NCI-H2171 treated with DMSO at 0.1 percent for 48 hours (cell line): ENCODE measurements around the gene CIB1.

Experiments
- DNase-seq: peaks from one replicate; lab custom pipeline; 2025; lab: John Stamatoyannopoulos, UW

CIB1 gene

GRCh38 chr15:90240856-90241255 lies 7.1 kb upstream of the CIB1 start:
- peak; percentile 81 for DNase-seq

DNA sequence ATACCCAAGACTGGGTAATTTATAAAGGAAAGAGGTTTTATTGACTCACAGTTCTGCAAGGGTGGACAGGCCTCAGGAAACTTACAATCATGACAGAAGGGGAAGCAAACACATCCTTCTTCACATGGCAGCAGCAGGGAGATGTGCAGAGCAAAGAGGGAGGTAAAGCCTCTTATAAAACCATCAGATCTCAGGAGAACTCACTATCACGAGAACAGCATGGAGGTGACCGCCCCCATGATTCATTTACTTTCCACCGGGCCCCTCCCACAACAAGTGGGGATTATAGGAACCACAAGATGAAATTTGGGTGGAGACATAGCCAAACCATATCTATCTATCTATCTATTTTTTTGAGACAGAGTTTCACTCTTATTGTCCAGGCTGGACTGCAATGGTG lies 5.6 kb upstream of the CIB1 start:
- no peak for DNase-seq

DNA sequence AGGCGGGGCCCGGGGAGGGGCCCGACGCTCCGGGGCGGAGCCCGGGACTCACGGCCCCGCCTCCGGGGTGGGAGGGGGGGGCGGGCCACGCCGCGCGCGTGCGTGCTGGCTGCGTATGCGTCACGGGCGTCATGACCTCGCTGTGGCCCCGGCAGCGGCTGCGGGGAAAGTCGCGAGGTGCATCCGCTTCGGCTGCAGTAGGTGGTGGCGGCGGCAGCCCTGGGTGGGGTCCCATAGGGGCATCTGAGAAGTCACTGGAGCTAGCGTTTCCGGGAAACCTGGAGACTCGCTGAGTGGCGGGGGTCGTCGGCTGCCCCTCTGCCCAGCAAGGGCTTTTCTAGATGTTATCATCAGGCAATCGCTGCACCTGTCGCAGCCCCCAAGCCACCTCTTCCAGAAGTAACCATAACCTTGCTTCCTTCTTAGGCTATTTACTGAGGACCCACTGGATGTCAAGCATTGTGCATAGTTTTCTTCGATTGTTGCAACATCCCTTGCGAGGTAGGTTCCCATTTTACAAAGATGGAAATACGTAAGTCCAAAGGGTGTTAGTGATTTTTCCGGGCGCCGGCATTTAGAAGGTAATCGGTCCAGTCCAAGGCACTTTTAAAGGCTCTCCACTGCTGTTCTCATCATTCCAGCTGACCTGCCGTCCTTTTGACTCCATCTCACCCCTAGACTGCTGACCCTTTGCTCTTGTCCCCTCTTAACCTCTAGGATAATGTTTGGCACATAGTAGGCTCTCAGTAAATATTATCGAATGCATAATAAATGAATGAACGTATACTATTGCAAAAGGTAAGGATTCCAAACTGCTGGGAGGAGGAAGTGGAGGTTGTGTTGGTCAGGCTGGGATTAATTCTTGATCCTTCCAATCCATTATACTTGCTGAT lies 601 bp upstream of the CIB1 start, which contains the start of gene GDPGP1:
Gene GDPGP1, plus strand, starts transcription at position 114 of the 893 bp plus-strand sequence. CDS start 6,700 bp downstream, outside the sequence.
- DNase-seq: no peak

DNA sequence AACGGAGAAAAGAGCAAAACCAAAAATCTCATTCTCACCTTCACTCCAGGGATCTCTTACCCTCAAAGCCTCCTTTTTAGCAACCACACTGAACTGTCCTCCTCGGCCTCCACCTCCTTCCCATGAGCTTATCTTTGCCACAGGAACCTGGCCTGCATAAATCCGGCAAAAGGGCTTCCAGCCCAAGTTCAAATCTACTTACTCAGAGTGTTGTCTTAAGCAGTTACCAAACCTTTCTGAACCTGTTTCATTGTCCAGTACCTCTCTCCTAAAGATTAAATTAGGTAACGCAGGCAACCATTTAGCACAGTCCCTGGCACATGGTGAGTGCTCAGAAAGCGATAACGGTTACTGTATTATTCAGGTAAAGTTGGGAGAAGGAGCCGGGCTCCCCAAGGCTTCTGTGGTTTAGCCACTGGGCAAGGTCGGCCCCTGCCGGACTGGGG lies 777 bp downstream of the CIB1 start:
- no peak for DNase-seq

DNA sequence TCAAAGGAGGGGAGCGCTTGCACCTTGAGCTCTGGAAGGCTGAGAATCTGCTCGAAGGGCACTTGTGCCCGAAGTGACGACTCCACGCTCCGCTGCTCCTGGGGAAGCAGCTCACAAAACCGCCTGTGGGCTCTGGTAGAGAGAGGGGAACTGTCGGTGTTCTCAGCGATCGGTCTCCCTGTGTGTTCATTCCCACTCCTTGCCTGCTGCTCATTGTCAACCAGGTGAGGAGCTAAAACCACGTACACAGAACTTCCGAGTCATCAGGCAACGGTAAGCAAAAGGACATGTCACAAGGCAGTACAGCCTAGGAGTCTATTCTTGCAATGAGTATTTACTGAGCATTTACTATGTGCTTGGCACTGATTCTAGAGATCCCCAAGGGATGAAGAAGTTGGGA lies 1.5 kb downstream of the CIB1 start:
- DNase-seq: no peak

DNA sequence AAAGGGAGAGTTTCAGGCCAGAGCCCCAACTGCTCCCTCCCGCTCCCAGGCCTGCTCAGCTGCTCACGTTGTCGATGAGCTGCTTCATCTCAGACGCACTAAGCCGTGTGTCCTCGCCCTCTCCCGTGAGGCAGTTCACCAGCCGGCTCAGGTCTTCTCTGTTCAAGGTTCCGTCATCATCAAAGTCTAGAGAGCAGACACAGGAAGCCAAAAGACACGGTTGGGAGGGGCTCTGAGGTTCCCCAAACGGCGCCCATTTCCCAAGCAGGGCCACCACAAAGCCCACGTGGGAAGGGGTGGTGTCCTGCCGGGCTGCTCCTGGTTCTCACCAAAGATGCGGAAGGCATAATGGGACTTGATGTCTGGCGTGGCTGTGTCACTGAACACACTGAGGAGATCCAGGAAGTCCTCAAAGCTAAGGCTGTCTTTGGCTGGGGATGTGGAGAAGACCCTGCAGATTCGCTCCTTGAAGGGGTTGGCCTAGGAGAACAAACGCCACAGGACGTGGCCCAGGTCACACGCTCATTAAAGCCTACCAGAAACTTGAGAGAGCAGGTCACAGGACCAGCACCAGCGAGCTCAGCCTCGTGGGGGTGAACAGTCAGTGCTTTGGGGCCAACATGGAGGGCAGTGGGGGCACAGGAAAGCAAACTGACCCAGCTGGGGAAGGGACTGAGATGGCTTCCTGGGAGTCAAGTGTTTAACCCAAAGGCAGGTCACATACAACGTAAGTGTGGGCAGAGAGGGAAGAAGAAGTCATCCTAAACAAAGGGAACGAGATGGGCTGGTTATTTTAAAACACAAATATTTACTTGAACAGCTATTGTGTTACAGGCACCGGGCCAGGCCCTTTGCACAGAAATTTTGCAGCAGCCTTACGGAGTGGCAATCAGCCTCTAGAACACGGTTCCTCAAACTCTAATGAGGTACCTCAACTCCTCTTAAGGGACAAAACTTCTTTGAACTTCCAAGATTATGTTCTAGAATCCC lies 2.4 kb downstream of the CIB1 start:
- no peak for DNase-seq

GRCh38 chr15:90230610-90231009 lies 3.1 kb downstream of the CIB1 start:
- DNase-seq: no peak

- DNase-seq: no peak
Measured at GRCh38 chr15:90230071-90230494, 3.7 kb downstream of the CIB1 start.

GRCh38 chr15:90228960-90229359 lies 4.8 kb downstream of the CIB1 start:
- no peak for DNase-seq

DNA sequence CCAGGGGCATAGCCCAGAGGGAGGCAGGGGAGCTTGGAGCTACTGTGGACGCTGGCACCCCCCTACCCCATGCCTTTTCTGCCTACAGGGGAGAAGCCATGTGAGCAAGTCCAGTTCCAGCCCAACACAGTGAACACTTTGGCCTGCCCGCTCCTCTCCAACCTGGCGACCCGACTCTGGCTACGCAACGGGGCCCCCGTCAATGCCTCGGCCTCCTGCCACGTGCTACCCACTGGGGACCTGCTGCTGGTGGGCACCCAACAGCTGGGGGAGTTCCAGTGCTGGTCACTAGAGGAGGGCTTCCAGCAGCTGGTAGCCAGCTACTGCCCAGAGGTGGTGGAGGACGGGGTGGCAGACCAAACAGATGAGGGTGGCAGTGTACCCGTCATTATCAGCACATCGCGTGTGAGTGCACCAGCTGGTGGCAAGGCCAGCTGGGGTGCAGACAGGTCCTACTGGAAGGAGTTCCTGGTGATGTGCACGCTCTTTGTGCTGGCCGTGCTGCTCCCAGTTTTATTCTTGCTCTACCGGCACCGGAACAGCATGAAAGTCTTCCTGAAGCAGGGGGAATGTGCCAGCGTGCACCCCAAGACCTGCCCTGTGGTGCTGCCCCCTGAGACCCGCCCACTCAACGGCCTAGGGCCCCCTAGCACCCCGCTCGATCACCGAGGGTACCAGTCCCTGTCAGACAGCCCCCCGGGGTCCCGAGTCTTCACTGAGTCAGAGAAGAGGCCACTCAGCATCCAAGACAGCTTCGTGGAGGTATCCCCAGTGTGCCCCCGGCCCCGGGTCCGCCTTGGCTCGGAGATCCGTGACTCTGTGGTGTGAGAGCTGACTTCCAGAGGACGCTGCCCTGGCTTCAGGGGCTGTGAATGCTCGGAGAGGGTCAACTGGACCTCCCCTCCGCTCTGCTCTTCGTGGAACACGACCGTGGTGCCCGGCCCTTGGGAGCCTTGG lies 5.6 kb downstream of the CIB1 start:
- no peak for DNase-seq

DNA sequence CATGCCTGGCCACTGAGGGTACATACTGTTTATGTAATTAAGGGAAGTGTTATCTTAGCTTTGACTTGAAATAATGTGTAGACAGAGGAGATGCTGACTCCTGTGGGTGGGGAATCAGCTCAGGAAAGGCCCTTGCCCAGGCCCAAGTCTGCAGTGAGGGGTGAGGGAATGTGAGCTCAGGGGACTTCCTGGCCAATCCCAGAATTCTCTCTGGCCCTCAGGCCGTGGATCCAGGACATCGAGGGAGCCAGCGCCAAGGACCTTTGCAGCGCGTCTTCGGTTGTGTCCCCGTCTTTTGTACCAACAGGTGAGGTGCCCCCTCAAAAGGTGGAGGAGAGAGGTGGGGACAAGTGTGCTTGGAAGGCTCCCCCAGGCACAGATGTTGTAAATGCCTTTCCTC lies 6.4 kb downstream of the CIB1 start:
- no peak for DNase-seq

GRCh38 chr15:90225504-90226234 lies 8.1 kb downstream of the CIB1 start:
- no peak for DNase-seq

- DNase-seq: no peak
Measured at GRCh38 chr15:90225047-90225446, 8.7 kb downstream of the CIB1 start.

- no peak for DNase-seq
Measured at GRCh38 chr15:90223441-90224165, 10.1 kb downstream of the CIB1 start.

DNA sequence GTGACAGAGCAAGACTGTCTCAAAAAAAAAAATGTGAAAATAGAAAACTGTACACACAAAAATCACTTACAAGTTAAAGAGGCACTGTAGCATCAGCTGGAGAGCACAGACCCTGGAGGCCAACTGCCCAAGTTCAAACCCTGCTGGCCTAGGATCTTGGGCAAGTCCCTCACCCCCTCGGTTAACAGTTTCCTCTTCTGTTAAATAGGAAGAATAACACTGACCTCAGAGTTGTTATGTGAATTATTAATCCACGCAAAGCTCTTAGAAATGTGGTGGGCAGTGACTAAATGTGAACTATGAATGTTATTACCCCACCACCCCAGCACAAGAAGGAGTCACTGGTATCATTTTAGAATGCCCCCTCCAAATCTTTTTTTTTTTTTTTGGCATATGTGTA lies 11.2 kb downstream of the CIB1 start:
- DNase-seq: no peak

- DNase-seq: peak; percentile 60
Measured at GRCh38 chr15:90221246-90221900, 12.4 kb downstream of the CIB1 start.

- DNase-seq: no peak
Measured at GRCh38 chr15:90219421-90220141, 14.2 kb downstream of the CIB1 start.

- DNase-seq: no peak
Measured at GRCh38 chr15:90217671-90218394, 15.9 kb downstream of the CIB1 start.
